Gastroesophageal sphincter (tissue), 3 donors: Measurements from ENCODE around the gene HLA-DRA.

Source experiments
- CTCF ChIP-seq, 4 experiments: fragments of 200-600 bp in 2 of 4; fragments of 450-650 bp in 2 of 4; sonication (generic) in 1 of 4; IDR thresholded peaks; one replicate each; pipeline ENCODE4 v1.5.1; 2017 to 2019; ENCODE audit warnings: antibody characterized with exemption in 4 of 4, mild to moderate bottlenecking in 2 of 4, moderate library complexity in 2 of 4
- EP300 ChIP-seq: sonication (generic); formaldehyde crosslinking; IDR thresholded peaks from one replicate; pipeline ENCODE4 v1.6.1; 2017; ENCODE audit warnings: antibody characterized with exemption, mild to moderate bottlenecking
- POLR2A ChIP-seq, 2 donors: fragments of 450-650 bp; IDR thresholded peaks; one replicate each; pipeline ENCODE4 v1.6.1; 2017; ENCODE audit warnings: antibody characterized with exemption in 2 of 2, mild to moderate bottlenecking in 2 of 2, moderate library complexity in 1 of 2

GRCh38 chr6:32472781-32473375 lies 33.2 kb downstream of the HLA-DRA start:
- no peak for TF ChIP-seq EP300
- TF ChIP-seq POLR2A (IDR thresholded peaks at IDR 0.05): no peak
- TF ChIP-seq CTCF (IDR thresholded peaks at IDR 0.05): no peak
